Muscle layer of duodenum (tissue), 2 donors: ENCODE results near the gene CLTCL1.
"Not testable (repeated sequence)": the region's sequence is repeated elsewhere in the genome, so short reads cannot be mapped to it uniquely, and the experiment has no call there.

Source experiments
- H3K27ac ChIP-seq: one replicate; pipeline ENCODE4 v1.7.0; 2013; ENCODE audit warnings: mild to moderate bottlenecking, low read length
- H3K27me3 ChIP-seq: one replicate; pipeline ENCODE4 v1.7.0; 2013; ENCODE audit warnings: low read depth, mild to moderate bottlenecking, control low read depth, low read length
- H3K36me3 ChIP-seq, 2 donors: one replicate each; pipeline ENCODE4 v1.7.0; 2013; ENCODE audit warnings: low read length in 2 of 2, control low read depth in 1 of 2, mild to moderate bottlenecking in 1 of 2; ENCODE audit not compliant: insufficient read depth in 2 of 2, control insufficient read depth in 1 of 2
- H3K4me1 ChIP-seq, 2 donors: one replicate each; pipeline ENCODE4 v1.7.0; 2013; ENCODE audit warnings: low read length in 2 of 2, mild to moderate bottlenecking in 2 of 2, control low read depth in 1 of 2, moderate library complexity in 1 of 2; ENCODE audit not compliant: insufficient read depth in 2 of 2, control insufficient read depth in 1 of 2
- H3K4me3 ChIP-seq, 2 donors: one replicate each; pipeline ENCODE4 v1.7.0; 2013; ENCODE audit warnings: low read length in 2 of 2, low read depth in 1 of 2, mild to moderate bottlenecking in 1 of 2
- H3K9me3 ChIP-seq, 2 donors: one replicate each; pipeline ENCODE4 v1.7.0; 2013; ENCODE audit warnings: low read length in 2 of 2, control low read depth in 1 of 2, mild to moderate bottlenecking in 1 of 2; ENCODE audit not compliant: control insufficient read depth in 1 of 2
- donor health status: healthy.

CLTCL1 gene

GRCh38 chr22:19204640-19205039 lies 86.9 kb downstream of the CLTCL1 start:
- H3K4me1 ChIP-seq, result no peaks in the 10 kb centered on the region
- no peaks in the 10 kb centered on the region for H3K9me3 ChIP-seq
- no peaks in the 10 kb centered on the region for H3K27me3 ChIP-seq
- H3K36me3 ChIP-seq, result peaks cover 0 to 15% of the 10 kb centered on the region in 2 donors
- H3K27ac ChIP-seq, result no peak overlapping the region
- no peak overlapping the region for H3K4me3 ChIP-seq

GRCh38 chr22:19203834-19204233 lies 87.7 kb downstream of the CLTCL1 start:
- H3K36me3 ChIP-seq, result peaks cover 0 to 11% of the 10 kb centered on the region in 2 donors
- H3K4me3 ChIP-seq, result no peak overlapping the region
- H3K9me3 ChIP-seq, result no peaks in the 10 kb centered on the region
- H3K27me3 ChIP-seq, result no peaks in the 10 kb centered on the region
- no peak overlapping the region for H3K27ac ChIP-seq
- H3K4me1 ChIP-seq, result no peaks in the 10 kb centered on the region

- H3K27ac ChIP-seq, H3K27me3 ChIP-seq, H3K9me3 ChIP-seq, H3K36me3 ChIP-seq, H3K4me1 ChIP-seq, H3K4me3 ChIP-seq: not testable (repeated sequence)
These were observed 88.7 kb downstream of the CLTCL1 start for GRCh38 chr22:19202799-19203186.

- H3K4me1 ChIP-seq, result no peaks in the 10 kb centered on the region
- no peak overlapping the region for H3K4me3 ChIP-seq
- no peak overlapping the region for H3K27ac ChIP-seq
- no peaks in the 10 kb centered on the region for H3K9me3 ChIP-seq
- H3K36me3 ChIP-seq, result peaks cover 0 to 9% of the 10 kb centered on the region in 2 donors
- H3K27me3 ChIP-seq, result no peaks in the 10 kb centered on the region
These were observed 89.4 kb downstream of the CLTCL1 start for GRCh38 chr22:19201869-19202798.

GRCh38 chr22:19201130-19201868 lies 90.2 kb downstream of the CLTCL1 start:
- Histone ChIP-seq H3K27me3 (no peaks in the 10 kb centered on the region), H3K4me3 (no peak overlapping the region), H3K4me1 (no peaks in the 10 kb centered on the region), H3K27ac (no peak overlapping the region), H3K9me3 (no peaks in the 10 kb centered on the region), H3K36me3 (peaks cover 0 to 17% of the 10 kb centered on the region in 2 donors)

GRCh38 chr22:19199479-19199878 lies 92.0 kb downstream of the CLTCL1 start:
- H3K9me3 ChIP-seq, result no peaks in the 10 kb centered on the region
- no peak overlapping the region for H3K27ac ChIP-seq
- peaks cover 3 to 30% of the 10 kb centered on the region in 2 donors for H3K36me3 ChIP-seq
- H3K4me3 ChIP-seq, result no peak overlapping the region
- H3K27me3 ChIP-seq, result no peaks in the 10 kb centered on the region
- H3K4me1 ChIP-seq, result no peaks in the 10 kb centered on the region

GRCh38 chr22:19197997-19198865 lies 93.3 kb downstream of the CLTCL1 start:
- H3K36me3 ChIP-seq, result peaks cover 3 to 30% of the 10 kb centered on the region in 2 donors
- no peaks in the 10 kb centered on the region for H3K27me3 ChIP-seq
- H3K27ac ChIP-seq, result no peak overlapping the region
- H3K4me1 ChIP-seq, result no peaks in the 10 kb centered on the region
- no peaks in the 10 kb centered on the region for H3K9me3 ChIP-seq
- no peak overlapping the region for H3K4me3 ChIP-seq

- no peaks in the 10 kb centered on the region for H3K9me3 ChIP-seq
- H3K27me3 ChIP-seq, result no peaks in the 10 kb centered on the region
- H3K27ac ChIP-seq, result no peak overlapping the region
- H3K36me3 ChIP-seq, result peaks cover 6 to 36% of the 10 kb centered on the region in 2 donors
- H3K4me3 ChIP-seq, result no peak overlapping the region
- no peaks in the 10 kb centered on the region for H3K4me1 ChIP-seq
These were observed 94.5 kb downstream of the CLTCL1 start for GRCh38 chr22:19196841-19197612.

GRCh38 chr22:19195796-19196731 lies 95.5 kb downstream of the CLTCL1 start:
- no peaks in the 10 kb centered on the region for H3K9me3 ChIP-seq
- H3K36me3 ChIP-seq, result peaks cover 6 to 35% of the 10 kb centered on the region in 2 donors
- H3K27ac ChIP-seq, result no peak overlapping the region
- no peaks in the 10 kb centered on the region for H3K27me3 ChIP-seq
- H3K4me3 ChIP-seq, result no peak overlapping the region
- no peaks in the 10 kb centered on the region for H3K4me1 ChIP-seq
